GM12892 (cell line): ENCODE data around the gene RAVER2.

Experiments used
- POLR2A ChIP-seq: IDR thresholded peaks from 2 replicates; pipeline ENCODE4 v1.6.1; 2011; ENCODE audit warnings: low read depth, low read length, control low read depth
- POLR2AphosphoS5 ChIP-seq: IDR thresholded peaks from 2 replicates; pipeline ENCODE4 v1.6.1; 2011; ENCODE audit warnings: low read depth, low read length, control low read depth

DNA sequence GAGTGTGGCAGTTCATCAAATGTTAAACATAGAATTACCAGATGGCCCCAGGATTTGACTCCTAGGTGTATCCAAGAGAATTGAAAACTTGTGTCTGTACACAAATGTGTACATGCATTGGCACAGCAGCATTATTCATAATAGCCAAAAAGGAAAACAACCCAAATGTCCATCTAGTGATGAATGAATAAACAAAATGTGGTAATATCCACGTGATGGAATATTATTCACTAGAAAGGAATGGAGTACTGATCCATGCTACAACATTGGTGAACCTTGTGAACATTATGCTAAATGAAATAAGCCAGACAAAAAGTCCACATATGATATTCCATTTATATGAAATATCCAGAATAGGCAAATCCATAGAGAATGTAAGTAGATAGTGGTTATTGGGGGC is 77.7 kb downstream of the RAVER2 start:
- TF ChIP-seq POLR2A, result no peak
- no peak for TF ChIP-seq POLR2AphosphoS5
